GM12878 (cell line): Measurements from ENCODE around the gene TOX2. TPM values are rescaled to one million over a fixed set of nuclear protein-coding genes. Genes with fewer than 3 reads are reported as not detected.

Experiments
- ATAC-seq: fragments of 200-7000 bp; cut with Tn5 transposase; 3 replicates; pipeline ENCODE4 v1.9.1; 2020; ENCODE audit warnings: mild to moderate bottlenecking, moderate library complexity
- BruUV-seq: library from RNA; stranded (reverse); fragments of 400-500 nt; replicated peaks from 2 replicates; lab custom pipeline; 2021; lab: Mats Ljungman, UMichigan
- CTCF ChIA-PET: fragments of 300-600 bp; sonication (Branson Sonifier 250); formaldehyde crosslinking; extraction: SDS; loops from one replicate; lab custom pipeline; 2021; ENCODE audit warnings: inconsistent platforms; lab: Yijun Ruan, JAX
- POLR2A ChIA-PET: fragments of 350-600 bp; formaldehyde crosslinking; extraction: SDS; loops from one replicate; lab custom pipeline; 2021; ENCODE audit warnings: inconsistent platforms; lab: Charles Lee
- RAD21 ChIA-PET: fragments of 300-600 bp; sonication (Branson Sonifier 250); formaldehyde crosslinking; loops from one replicate; lab custom pipeline; 2023; ENCODE audit warnings: antibody characterized with exemption; ENCODE audit not compliant: unreplicated experiment; lab: Charles Lee
- SMC1A ChIA-PET: fragments of 300-600 bp; sonication (Branson Sonifier 250); formaldehyde crosslinking; loops from one replicate; lab custom pipeline; 2023; ENCODE audit not compliant: unreplicated experiment, uncharacterized antibody; lab: Charles Lee
- DNase-seq: peaks from one replicate; pipeline ENCODE4 v3.0.0-alpha.2; 2011; ENCODE audit warnings: low read depth, low spot score
- FAIRE-seq: peaks from 3 replicates; lab custom pipeline; 2011; peaks lifted over from hg19 to GRCh38; lab: Jason Lieb, UNC
- H2AFZ ChIP-seq: 2 replicates; pipeline ENCODE4 v1.6.0; 2011; ENCODE audit warnings: low read depth, low read length, control low read depth; ENCODE audit not compliant: control insufficient read depth
- H3K27ac ChIP-seq: 2 replicates; pipeline ENCODE4 v1.5.1; 2011; ENCODE audit warnings: control low read depth; ENCODE audit not compliant: control insufficient read depth, insufficient read depth
- H3K27me3 ChIP-seq, 2 experiments: replicated peaks in 1 of 2; 2 replicates each; pipeline versions ENCODE4 v1.6.0 to v1.6.1; 2011; ENCODE audit warnings: low read length in 1 of 2; ENCODE audit not compliant: control insufficient read depth in 2 of 2, insufficient read depth in 2 of 2
- H3K36me3 ChIP-seq, 2 experiments: 2 replicates each; pipeline ENCODE4 v1.5.1; 2011; ENCODE audit warnings: low read length in 1 of 2; ENCODE audit not compliant: control insufficient read depth in 2 of 2, insufficient read depth in 2 of 2
- H3K4me1 ChIP-seq: 2 replicates; pipeline ENCODE4 v1.6.1; 2011; ENCODE audit warnings: mild to moderate bottlenecking, low read length, moderate library complexity, mixed read lengths; ENCODE audit not compliant: control insufficient read depth, insufficient read depth
- H3K4me2 ChIP-seq: 2 replicates; pipeline ENCODE4 v1.6.0; 2011; ENCODE audit warnings: control low read depth; ENCODE audit not compliant: control insufficient read depth, insufficient read depth
- H3K4me3 ChIP-seq: fragments of 200-600 bp; sonication (generic); 2 replicates; pipeline ENCODE4 v1.5.1; 2016
- H3K79me2 ChIP-seq: 2 replicates; pipeline ENCODE4 v1.6.0; 2011; ENCODE audit warnings: low read length; ENCODE audit not compliant: control insufficient read depth, insufficient read depth
- H3K9ac ChIP-seq: 2 replicates; pipeline ENCODE4 v1.8.0; 2011; ENCODE audit warnings: low read length, control low read depth, mixed read lengths; ENCODE audit not compliant: control insufficient read depth, insufficient read depth
- H3K9me3 ChIP-seq: replicated peaks from 3 replicates; pipeline ENCODE4 v1.5.1; 2011; ENCODE audit warnings: mild to moderate bottlenecking, low read length; ENCODE audit not compliant: control insufficient read depth, insufficient read depth
- H4K20me1 ChIP-seq: 2 replicates; pipeline ENCODE4 v1.6.0; 2011; ENCODE audit not compliant: control insufficient read depth, insufficient read depth
- CHD2 ChIP-seq: IDR thresholded peaks from 2 replicates; pipeline ENCODE4 v1.6.1; 2011; ENCODE audit warnings: low read depth, low read length, improper control_type of control experiment, borderline replicate concordance
- EZH2 ChIP-seq: IDR thresholded peaks from 2 replicates; pipeline ENCODE4 v1.6.1; 2012; ENCODE audit warnings: low read depth, mild to moderate bottlenecking, control low read depth, inconsistent platforms, low read length, borderline replicate concordance; ENCODE audit not compliant: control insufficient read depth
- FOS ChIP-seq: IDR thresholded peaks from 3 replicates; pipeline ENCODE4 v1.6.1; 2011; ENCODE audit warnings: borderline replicate concordance; ENCODE audit not compliant: insufficient read length; ENCODE audit errors: extremely low read depth
- IKZF2 ChIP-seq, 2 experiments: fragments of 450-650 bp; IDR thresholded peaks; 2 replicates each; pipeline ENCODE4 v1.6.1; 2017; ENCODE audit warnings: mild to moderate bottlenecking in 2 of 2, moderate library complexity in 2 of 2
- IRF5 ChIP-seq: fragments of 450-650 bp; IDR thresholded peaks from 2 replicates; pipeline ENCODE4 v1.6.1; 2017; ENCODE audit warnings: borderline replicate concordance
- JUND ChIP-seq: IDR thresholded peaks from 2 replicates; pipeline ENCODE4 v1.6.1; 2012; ENCODE audit warnings: low read depth, mild to moderate bottlenecking, low read length, improper control_type of control experiment, moderate library complexity
- RCOR1 ChIP-seq: conservative IDR thresholded peaks from 2 replicates; pipeline ENCODE4 v1.6.1; 2012; ENCODE audit warnings: low read depth, low read length, improper control_type of control experiment
- USF1 ChIP-seq: IDR thresholded peaks from 2 replicates; pipeline ENCODE4 v1.6.1; 2011; ENCODE audit warnings: borderline replicate concordance, low read depth, mild to moderate bottlenecking, moderate library complexity, mixed read lengths, low read length; ENCODE audit not compliant: insufficient read depth; ENCODE audit errors: extremely low read length
- ZNF24 ChIP-seq: fragments of 450-650 bp; IDR thresholded peaks from 2 replicates; pipeline ENCODE4 v1.6.1; 2017; ENCODE audit warnings: antibody characterized with exemption, mild to moderate bottlenecking
- WGBS: methylation state at CpG from one replicate; pipeline ENCODE4 v1.1.6; 2016; ENCODE audit warnings: low lambda C conversion rate; ENCODE audit not compliant: insufficient replicate concordance, insufficient coverage; ENCODE audit errors: missing lambda C conversion rate; 5-methylcytosine and 5-hydroxymethylcytosine counted together
- in situ Hi-C: fragments of 300-500 bp; cut with MboI; formaldehyde crosslinking; loops from 9 replicates; pipeline ENCODE4 v1.14.3; 2018; ENCODE audit warnings: mixed read lengths
- intact Hi-C: fragments of 100-400 bp; cut with micrococcal nuclease; formaldehyde crosslinking; loops from one replicate; pipeline ENCODE4 v1.14.2; 2022; ENCODE audit not compliant: unreplicated experiment
- polyA plus RNA-seq, 11 experiments: library from polyadenylated mRNA; depleted of rRNA in 4 of 11; unstranded in 6 of 11; stranded (reverse) in 5 of 11; fragments of >200 nt; fragmentation: Nextera tagmentation in 4 of 11; fragmentation: Illumina TruSeq in 1 of 11; extraction: Ambion mirVana in 4 of 11; extraction: Trizol in 1 of 11; gene quantifications; 1 replicate in 1 of 11; 2 replicates in 10 of 11; pipeline versions ENCODE4 v1.2.1 to v1.2.3, GENCODE V29; 2011 to 2016; ENCODE audit warnings: inconsistent platforms in 2 of 11, missing spikeins in 2 of 11, low read depth in 1 of 11
- total RNA-seq, 4 experiments: library from RNA; depleted of rRNA in 3 of 4; stranded (reverse); fragments of >200 nt in 3 of 4; fragmentation: Illumina TruSeq in 1 of 4; extraction: Trizol in 1 of 4; gene quantifications; 2 replicates each; pipeline versions ENCODE4 v1.2.1 to v1.2.3, GENCODE V29; 2013 to 2021

TOX2 gene
- total and polyA plus RNA-seq, 10 of the 15 experiments (the other 5 are each of a cell fraction or from before 2014, with no cell fraction given) = 2.6 to 40.5 (median 7.9) TPM

- TF ChIP-seq USF1 (no peak), FOS (no peak), EZH2 (no peak), IRF5 (no peak), IKZF2 (IDR thresholded peaks at IDR 0.05) (no peak), RCOR1 (no peak), CHD2 (no peak)
These were observed 30.9 kb downstream of the TOX2 start (continued) for GRCh38 chr20:43945391-43946205.

GRCh38 chr20:43946206-43946491 lies 31.5 kb downstream of the TOX2 start:
- no peak overlapping the region for H3K9ac ChIP-seq
- H3K27me3 ChIP-seq = no peaks in the 10 kb centered on the region
- 94% methylated on average over 2 of the region's 2 CpGs for WGBS
- H3K9me3 ChIP-seq = no peaks in the 10 kb centered on the region
- SMC1A ChIA-PET = interaction anchor here (3.4 to 8.9 kb wide), 3 partner anchors 7 to 196 kb away, joined by 10 to 111 read pairs (median 68); no protein-coding TSS in a partner anchor
- H3K4me2 ChIP-seq = no peak overlapping the region
- RAD21 ChIA-PET = no interaction called here
- in situ Hi-C loops = no loop called here
- FAIRE-seq = no peak
- ATAC-seq = no peak
- intact Hi-C loops = no loop called here
- no peak overlapping the region for H2AFZ ChIP-seq
- POLR2A ChIA-PET = no interaction called here
- peaks cover 43% of the 10 kb centered on the region for H3K4me1 ChIP-seq
- BruUV-seq = no TSS peak
- H3K79me2 ChIP-seq = no peaks in the 10 kb centered on the region; the same call in 1 of the 2 replicates
- CTCF ChIA-PET = interaction anchor here (0.6 to 0.9 kb wide), 3 partner anchors 9 to 42 kb away, joined by 3 read pairs; no protein-coding TSS in a partner anchor
- H3K36me3 ChIP-seq = no peaks in the 10 kb centered on the region; a peak in 1 of 4 replicates
- TF ChIP-seq ZNF24 (peak; percentile 86), JUND (no peak)
- H3K4me3 ChIP-seq = no peak overlapping the region
- H4K20me1 ChIP-seq = no peaks in the 10 kb centered on the region
- no peak overlapping the region for H3K27ac ChIP-seq
- no peak for DNase-seq
